ENCODE data around the gene PPT1.

GRCh38 chr1:40045766-40046165, 51.3 kb downstream of the PPT1 start:
- TF ChIP-seq POLR2A (IDR thresholded peaks at IDR 0.05) (no peak), CTCF (IDR thresholded peaks at IDR 0.05) (no peak)

All from testis (tissue), 2 donors.